ENCODE results near the gene FRMD8. TPM values are rescaled to one million over a fixed set of nuclear protein-coding genes. Genes with fewer than 3 reads are reported as not detected.

Gene FRMD8
- polyA plus RNA-seq, 1 experiment = 21.6 TPM

- peak overlapping the region; percentile 72 for H3K4me3 ChIP-seq (ENCODE audit: low read depth, low read length)
- ChIA-PET POLR2A (interaction anchor here (4.0 to 7.4 kb wide), 2 partner anchors 74 to 82 kb away, joined by 50 to 204 read pairs; partner anchors contain the start of gene MALAT1), CTCF (interaction anchor here (0.6 to 2.5 kb wide), 3 partner anchors 10 to 80 kb away, joined by 3 to 8 read pairs (median 4); no protein-coding TSS in a partner anchor)
- TF ChIP-seq CTCF (IDR thresholded peaks at IDR 0.05; ENCODE audit: insufficient read depth, low read depth, low read length) = 0 out of 2 replicates have a peak, but pooled peaks have one; percentile 7
- H3K36me3 ChIP-seq (ENCODE audit: control insufficient read depth, insufficient read depth, low read length) = peaks cover 12% of the 10 kb centered on the region
- no peaks in the 10 kb centered on the region for H3K27me3 ChIP-seq (ENCODE audit: control insufficient read depth, insufficient read depth, low read length)
- DNase-seq (ENCODE audit: low read depth) = no peak
Measured at GRCh38 chr11:65425105-65425970, 38.9 kb downstream of the FRMD8 start.

- CTCF ChIA-PET = interaction anchor here (0.9 kb wide), 1 partner anchor 79 kb away, joined by 4 read pairs; no protein-coding TSS in a partner anchor
- peak overlapping the region; percentile 72 for H3K4me3 ChIP-seq (ENCODE audit: low read depth, low read length)
- DNase-seq (ENCODE audit: low read depth) = no peak
Measured at GRCh38 chr11:65425971-65426838, 39.8 kb downstream of the FRMD8 start.

GRCh38 chr11:65426839-65427690 lies 40.6 kb downstream of the FRMD8 start:
- POLR2A ChIA-PET = no interaction called here
- Histone ChIP-seq H3K36me3 (ENCODE audit: control insufficient read depth, insufficient read depth, low read length) (peaks cover 12% of the 10 kb centered on the region), H3K4me3 (ENCODE audit: low read depth, low read length) (peak overlapping the region; percentile 72), H3K27me3 (ENCODE audit: control insufficient read depth, insufficient read depth, low read length) (no peaks in the 10 kb centered on the region)
- TF ChIP-seq CTCF (IDR thresholded peaks at IDR 0.05; ENCODE audit: insufficient read depth, low read depth, low read length) = no peak
- CTCF ChIA-PET = no interaction called here
- no peak for DNase-seq (ENCODE audit: low read depth)

More at GRCh38 chr11:65425971-65426838, 39.8 kb downstream of the FRMD8 start:
- Histone ChIP-seq H3K36me3 (ENCODE audit: control insufficient read depth, insufficient read depth, low read length) (peaks cover 12% of the 10 kb centered on the region), H3K27me3 (ENCODE audit: control insufficient read depth, insufficient read depth, low read length) (no peaks in the 10 kb centered on the region)
- TF ChIP-seq CTCF (IDR thresholded peaks at IDR 0.05; ENCODE audit: insufficient read depth, low read depth, low read length) = no peak
- POLR2A ChIA-PET = interaction anchor here (0.5 kb wide), 1 partner anchor 20 kb away, joined by 4 read pairs; no protein-coding TSS in a partner anchor

GRCh38 chr11:65427691-65428577 lies 41.5 kb downstream of the FRMD8 start:
- TF ChIP-seq CTCF (IDR thresholded peaks at IDR 0.05; ENCODE audit: insufficient read depth, low read depth, low read length) = no peak
- ChIA-PET CTCF (no interaction called here), POLR2A (interaction anchor here (0.9 kb wide), 2 partner anchors 71 to 80 kb away, joined by 3 read pairs; partner anchors contain the start of gene MALAT1)
- Histone ChIP-seq H3K27me3 (ENCODE audit: control insufficient read depth, insufficient read depth, low read length) (no peaks in the 10 kb centered on the region), H3K4me3 (ENCODE audit: low read depth, low read length) (peak overlapping the region; percentile 72), H3K36me3 (ENCODE audit: control insufficient read depth, insufficient read depth, low read length) (peaks cover 12% of the 10 kb centered on the region)
- DNase-seq (ENCODE audit: low read depth) = no peak

Data from BJ (cell line).